GM12878 (cell line): ENCODE data around the gene PHYH. TPM values are rescaled to one million over a fixed set of nuclear protein-coding genes. Genes with fewer than 3 reads are reported as not detected.

ENCODE experiments used
- ATAC-seq: fragments of 200-7000 bp; cut with Tn5 transposase; 3 replicates; pipeline ENCODE4 v1.9.1; 2020; ENCODE audit warnings: mild to moderate bottlenecking, moderate library complexity
- BruUV-seq: library from RNA; stranded (reverse); fragments of 400-500 nt; replicated peaks from 2 replicates; lab custom pipeline; 2021; lab: Mats Ljungman, UMichigan
- CTCF ChIA-PET: fragments of 300-600 bp; sonication (Branson Sonifier 250); formaldehyde crosslinking; extraction: SDS; loops from one replicate; lab custom pipeline; 2021; ENCODE audit warnings: inconsistent platforms; lab: Yijun Ruan, JAX
- POLR2A ChIA-PET: fragments of 350-600 bp; formaldehyde crosslinking; extraction: SDS; loops from one replicate; lab custom pipeline; 2021; ENCODE audit warnings: inconsistent platforms; lab: Charles Lee
- RAD21 ChIA-PET: fragments of 300-600 bp; sonication (Branson Sonifier 250); formaldehyde crosslinking; loops from one replicate; lab custom pipeline; 2023; ENCODE audit warnings: antibody characterized with exemption; ENCODE audit not compliant: unreplicated experiment; lab: Charles Lee
- SMC1A ChIA-PET: fragments of 300-600 bp; sonication (Branson Sonifier 250); formaldehyde crosslinking; loops from one replicate; lab custom pipeline; 2023; ENCODE audit not compliant: unreplicated experiment, uncharacterized antibody; lab: Charles Lee
- DNase-seq: peaks from one replicate; pipeline ENCODE4 v3.0.0-alpha.2; 2011; ENCODE audit warnings: low read depth, low spot score
- FAIRE-seq: peaks from 3 replicates; lab custom pipeline; 2011; peaks lifted over from hg19 to GRCh38; lab: Jason Lieb, UNC
- H2AFZ ChIP-seq: 2 replicates; pipeline ENCODE4 v1.6.0; 2011; ENCODE audit warnings: low read depth, low read length, control low read depth; ENCODE audit not compliant: control insufficient read depth
- H3K27ac ChIP-seq: 2 replicates; pipeline ENCODE4 v1.5.1; 2011; ENCODE audit warnings: control low read depth; ENCODE audit not compliant: control insufficient read depth, insufficient read depth
- H3K27me3 ChIP-seq, 2 experiments: replicated peaks in 1 of 2; 2 replicates each; pipeline versions ENCODE4 v1.6.0 to v1.6.1; 2011; ENCODE audit warnings: low read length in 1 of 2; ENCODE audit not compliant: control insufficient read depth in 2 of 2, insufficient read depth in 2 of 2
- H3K36me3 ChIP-seq, 2 experiments: 2 replicates each; pipeline ENCODE4 v1.5.1; 2011; ENCODE audit warnings: low read length in 1 of 2; ENCODE audit not compliant: control insufficient read depth in 2 of 2, insufficient read depth in 2 of 2
- H3K4me1 ChIP-seq: 2 replicates; pipeline ENCODE4 v1.6.1; 2011; ENCODE audit warnings: mild to moderate bottlenecking, low read length, moderate library complexity, mixed read lengths; ENCODE audit not compliant: control insufficient read depth, insufficient read depth
- H3K4me2 ChIP-seq: 2 replicates; pipeline ENCODE4 v1.6.0; 2011; ENCODE audit warnings: control low read depth; ENCODE audit not compliant: control insufficient read depth, insufficient read depth
- H3K4me3 ChIP-seq: fragments of 200-600 bp; sonication (generic); 2 replicates; pipeline ENCODE4 v1.5.1; 2016
- H3K79me2 ChIP-seq: 2 replicates; pipeline ENCODE4 v1.6.0; 2011; ENCODE audit warnings: low read length; ENCODE audit not compliant: control insufficient read depth, insufficient read depth
- H3K9ac ChIP-seq: 2 replicates; pipeline ENCODE4 v1.8.0; 2011; ENCODE audit warnings: low read length, control low read depth, mixed read lengths; ENCODE audit not compliant: control insufficient read depth, insufficient read depth
- H3K9me3 ChIP-seq: replicated peaks from 3 replicates; pipeline ENCODE4 v1.5.1; 2011; ENCODE audit warnings: mild to moderate bottlenecking, low read length; ENCODE audit not compliant: control insufficient read depth, insufficient read depth
- H4K20me1 ChIP-seq: 2 replicates; pipeline ENCODE4 v1.6.0; 2011; ENCODE audit not compliant: control insufficient read depth, insufficient read depth
- DPF2 ChIP-seq: fragments of 450-650 bp; IDR thresholded peaks from 2 replicates; pipeline ENCODE4 v1.6.1; 2017; ENCODE audit warnings: mild to moderate bottlenecking
- NR2F1 ChIP-seq: fragments of 450-650 bp; conservative IDR thresholded peaks from 2 replicates; pipeline ENCODE4 v1.6.1; 2017; ENCODE audit warnings: mild to moderate bottlenecking
- TCF3 ChIP-seq: IDR thresholded peaks from 2 replicates; pipeline ENCODE4 v1.6.1; 2012; ENCODE audit warnings: low read depth, mild to moderate bottlenecking, low read length, borderline replicate concordance; ENCODE audit not compliant: insufficient read depth
- ZNF384 ChIP-seq: IDR thresholded peaks from 2 replicates; pipeline ENCODE4 v1.6.1; 2012; ENCODE audit warnings: low read depth, mild to moderate bottlenecking, low read length, improper control_type of control experiment, borderline replicate concordance
- WGBS: methylation state at CpG from one replicate; pipeline ENCODE4 v1.1.6; 2016; ENCODE audit warnings: low lambda C conversion rate; ENCODE audit not compliant: insufficient replicate concordance, insufficient coverage; ENCODE audit errors: missing lambda C conversion rate; 5-methylcytosine and 5-hydroxymethylcytosine counted together
- in situ Hi-C: fragments of 300-500 bp; cut with MboI; formaldehyde crosslinking; loops from 9 replicates; pipeline ENCODE4 v1.14.3; 2018; ENCODE audit warnings: mixed read lengths
- intact Hi-C: fragments of 100-400 bp; cut with micrococcal nuclease; formaldehyde crosslinking; loops from one replicate; pipeline ENCODE4 v1.14.2; 2022; ENCODE audit not compliant: unreplicated experiment
- polyA plus RNA-seq, 11 experiments: library from polyadenylated mRNA; depleted of rRNA in 4 of 11; unstranded in 6 of 11; stranded (reverse) in 5 of 11; fragments of >200 nt; fragmentation: Nextera tagmentation in 4 of 11; fragmentation: Illumina TruSeq in 1 of 11; extraction: Ambion mirVana in 4 of 11; extraction: Trizol in 1 of 11; gene quantifications; 1 replicate in 1 of 11; 2 replicates in 10 of 11; pipeline versions ENCODE4 v1.2.1 to v1.2.3, GENCODE V29; 2011 to 2016; ENCODE audit warnings: inconsistent platforms in 2 of 11, missing spikeins in 2 of 11, low read depth in 1 of 11
- total RNA-seq, 4 experiments: library from RNA; depleted of rRNA in 3 of 4; stranded (reverse); fragments of >200 nt in 3 of 4; fragmentation: Illumina TruSeq in 1 of 4; extraction: Trizol in 1 of 4; gene quantifications; 2 replicates each; pipeline versions ENCODE4 v1.2.1 to v1.2.3, GENCODE V29; 2013 to 2021
- TF ChIP-seq, protein P1 (sequence below): fragments of 450-650 bp; IDR thresholded peaks from 2 replicates; pipeline ENCODE4 v1.6.1; 2017; ENCODE audit warnings: mild to moderate bottlenecking, moderate library complexity
- TF ChIP-seq, protein P2 (sequence below): fragments of 450-650 bp; formaldehyde crosslinking; IDR thresholded peaks from 2 replicates; pipeline ENCODE4 v1.5.0; 2022; ENCODE audit warnings: mild to moderate bottlenecking, missing genetic modification characterization
- TF ChIP-seq, protein P3 (sequence below): fragments of 450-650 bp; IDR thresholded peaks from 2 replicates; pipeline ENCODE4 v1.6.1; 2017; ENCODE audit warnings: low read depth, mild to moderate bottlenecking, moderate library complexity
- TF ChIP-seq, protein P4 (sequence below): IDR thresholded peaks from 2 replicates; pipeline ENCODE4 v1.6.1; 2012; ENCODE audit warnings: low read depth, low read length, improper control_type of control experiment
- TF ChIP-seq, protein P5 (sequence below): fragments of 450-650 bp; formaldehyde crosslinking; IDR thresholded peaks from 2 replicates; pipeline ENCODE4 v1.4.0; 2020; ENCODE audit warnings: mild to moderate bottlenecking, moderate library complexity

Gene PHYH
- total and polyA plus RNA-seq, 10 of the 15 experiments (the other 5 are each of a cell fraction or from before 2014, with no cell fraction given): 3.2 to 10.3 (median 5.0) TPM

DNA sequence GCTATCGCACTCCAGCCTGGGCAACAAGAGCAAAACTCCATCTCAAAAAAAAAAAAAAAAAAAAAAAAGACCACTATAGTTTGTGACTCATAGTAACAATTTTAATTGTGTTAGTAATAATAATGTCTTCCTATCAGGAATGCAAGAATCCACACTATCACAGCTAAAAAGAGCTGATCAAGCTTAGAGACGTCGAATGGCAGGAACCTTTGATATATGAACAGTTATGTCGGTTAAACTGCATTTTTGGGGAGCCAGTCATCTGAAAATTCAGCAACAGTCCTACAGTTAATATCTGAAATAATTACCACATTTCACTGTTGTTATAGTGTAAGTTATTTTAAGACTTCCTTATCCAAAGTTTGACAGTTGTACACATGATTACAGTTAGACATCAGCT, 8.8 kb downstream of the PHYH start:
- ChIA-PET POLR2A (no interaction called here), RAD21 (no interaction called here), CTCF (interaction anchor here (1.5 to 3.0 kb wide), 2 partner anchors 11 to 19 kb away, joined by 5 to 12 read pairs; no protein-coding TSS in a partner anchor), SMC1A (no interaction called here)
- ATAC-seq: no peak
- Histone ChIP-seq H3K4me2 (no peak overlapping the region), H3K36me3 (no peaks in the 10 kb centered on the region), H3K27ac (no peak overlapping the region), H3K4me1 (peaks cover 16% of the 10 kb centered on the region), H4K20me1 (no peaks in the 10 kb centered on the region), H3K4me3 (no peak overlapping the region), H2AFZ (no peak overlapping the region), H3K27me3 (no peaks in the 10 kb centered on the region), H3K9ac (no peak overlapping the region), H3K79me2 (no peaks in the 10 kb centered on the region), H3K9me3 (no peaks in the 10 kb centered on the region)
- DNase-seq: no peak
- TF ChIP-seq NR2F1 (no peak), ZNF384 (no peak), DPF2 (no peak), TCF3 (no peak)
- TF ChIP-seq, protein P1, sequence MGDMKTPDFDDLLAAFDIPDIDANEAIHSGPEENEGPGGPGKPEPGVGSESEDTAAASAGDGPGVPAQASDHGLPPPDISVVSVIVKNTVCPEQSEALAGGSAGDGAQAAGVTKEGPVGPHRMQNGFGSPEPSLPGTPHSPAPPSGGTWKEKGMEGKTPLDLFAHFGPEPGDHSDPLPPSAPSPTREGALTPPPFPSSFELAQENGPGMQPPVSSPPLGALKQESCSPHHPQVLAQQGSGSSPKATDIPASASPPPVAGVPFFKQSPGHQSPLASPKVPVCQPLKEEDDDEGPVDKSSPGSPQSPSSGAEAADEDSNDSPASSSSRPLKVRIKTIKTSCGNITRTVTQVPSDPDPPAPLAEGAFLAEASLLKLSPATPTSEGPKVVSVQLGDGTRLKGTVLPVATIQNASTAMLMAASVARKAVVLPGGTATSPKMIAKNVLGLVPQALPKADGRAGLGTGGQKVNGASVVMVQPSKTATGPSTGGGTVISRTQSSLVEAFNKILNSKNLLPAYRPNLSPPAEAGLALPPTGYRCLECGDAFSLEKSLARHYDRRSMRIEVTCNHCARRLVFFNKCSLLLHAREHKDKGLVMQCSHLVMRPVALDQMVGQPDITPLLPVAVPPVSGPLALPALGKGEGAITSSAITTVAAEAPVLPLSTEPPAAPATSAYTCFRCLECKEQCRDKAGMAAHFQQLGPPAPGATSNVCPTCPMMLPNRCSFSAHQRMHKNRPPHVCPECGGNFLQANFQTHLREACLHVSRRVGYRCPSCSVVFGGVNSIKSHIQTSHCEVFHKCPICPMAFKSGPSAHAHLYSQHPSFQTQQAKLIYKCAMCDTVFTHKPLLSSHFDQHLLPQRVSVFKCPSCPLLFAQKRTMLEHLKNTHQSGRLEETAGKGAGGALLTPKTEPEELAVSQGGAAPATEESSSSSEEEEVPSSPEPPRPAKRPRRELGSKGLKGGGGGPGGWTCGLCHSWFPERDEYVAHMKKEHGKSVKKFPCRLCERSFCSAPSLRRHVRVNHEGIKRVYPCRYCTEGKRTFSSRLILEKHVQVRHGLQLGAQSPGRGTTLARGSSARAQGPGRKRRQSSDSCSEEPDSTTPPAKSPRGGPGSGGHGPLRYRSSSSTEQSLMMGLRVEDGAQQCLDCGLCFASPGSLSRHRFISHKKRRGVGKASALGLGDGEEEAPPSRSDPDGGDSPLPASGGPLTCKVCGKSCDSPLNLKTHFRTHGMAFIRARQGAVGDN: no peak
- TF ChIP-seq, protein P2, sequence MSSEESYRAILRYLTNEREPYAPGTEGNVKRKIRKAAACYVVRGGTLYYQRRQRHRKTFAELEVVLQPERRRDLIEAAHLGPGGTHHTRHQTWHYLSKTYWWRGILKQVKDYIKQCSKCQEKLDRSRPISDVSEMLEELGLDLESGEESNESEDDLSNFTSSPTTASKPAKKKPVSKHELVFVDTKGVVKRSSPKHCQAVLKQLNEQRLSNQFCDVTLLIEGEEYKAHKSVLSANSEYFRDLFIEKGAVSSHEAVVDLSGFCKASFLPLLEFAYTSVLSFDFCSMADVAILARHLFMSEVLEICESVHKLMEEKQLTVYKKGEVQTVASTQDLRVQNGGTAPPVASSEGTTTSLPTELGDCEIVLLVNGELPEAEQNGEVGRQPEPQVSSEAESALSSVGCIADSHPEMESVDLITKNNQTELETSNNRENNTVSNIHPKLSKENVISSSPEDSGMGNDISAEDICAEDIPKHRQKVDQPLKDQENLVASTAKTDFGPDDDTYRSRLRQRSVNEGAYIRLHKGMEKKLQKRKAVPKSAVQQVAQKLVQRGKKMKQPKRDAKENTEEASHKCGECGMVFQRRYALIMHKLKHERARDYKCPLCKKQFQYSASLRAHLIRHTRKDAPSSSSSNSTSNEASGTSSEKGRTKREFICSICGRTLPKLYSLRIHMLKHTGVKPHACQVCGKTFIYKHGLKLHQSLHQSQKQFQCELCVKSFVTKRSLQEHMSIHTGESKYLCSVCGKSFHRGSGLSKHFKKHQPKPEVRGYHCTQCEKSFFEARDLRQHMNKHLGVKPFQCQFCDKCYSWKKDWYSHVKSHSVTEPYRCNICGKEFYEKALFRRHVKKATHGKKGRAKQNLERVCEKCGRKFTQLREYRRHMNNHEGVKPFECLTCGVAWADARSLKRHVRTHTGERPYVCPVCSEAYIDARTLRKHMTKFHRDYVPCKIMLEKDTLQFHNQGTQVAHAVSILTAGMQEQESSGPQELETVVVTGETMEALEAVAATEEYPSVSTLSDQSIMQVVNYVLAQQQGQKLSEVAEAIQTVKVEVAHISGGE: no peak
- TF ChIP-seq, protein P3, sequence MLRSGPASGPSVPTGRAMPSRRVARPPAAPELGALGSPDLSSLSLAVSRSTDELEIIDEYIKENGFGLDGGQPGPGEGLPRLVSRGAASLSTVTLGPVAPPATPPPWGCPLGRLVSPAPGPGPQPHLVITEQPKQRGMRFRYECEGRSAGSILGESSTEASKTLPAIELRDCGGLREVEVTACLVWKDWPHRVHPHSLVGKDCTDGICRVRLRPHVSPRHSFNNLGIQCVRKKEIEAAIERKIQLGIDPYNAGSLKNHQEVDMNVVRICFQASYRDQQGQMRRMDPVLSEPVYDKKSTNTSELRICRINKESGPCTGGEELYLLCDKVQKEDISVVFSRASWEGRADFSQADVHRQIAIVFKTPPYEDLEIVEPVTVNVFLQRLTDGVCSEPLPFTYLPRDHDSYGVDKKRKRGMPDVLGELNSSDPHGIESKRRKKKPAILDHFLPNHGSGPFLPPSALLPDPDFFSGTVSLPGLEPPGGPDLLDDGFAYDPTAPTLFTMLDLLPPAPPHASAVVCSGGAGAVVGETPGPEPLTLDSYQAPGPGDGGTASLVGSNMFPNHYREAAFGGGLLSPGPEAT: no peak
- TF ChIP-seq, protein P4, sequence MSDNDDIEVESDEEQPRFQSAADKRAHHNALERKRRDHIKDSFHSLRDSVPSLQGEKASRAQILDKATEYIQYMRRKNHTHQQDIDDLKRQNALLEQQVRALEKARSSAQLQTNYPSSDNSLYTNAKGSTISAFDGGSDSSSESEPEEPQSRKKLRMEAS: no peak
- TF ChIP-seq, protein P5, sequence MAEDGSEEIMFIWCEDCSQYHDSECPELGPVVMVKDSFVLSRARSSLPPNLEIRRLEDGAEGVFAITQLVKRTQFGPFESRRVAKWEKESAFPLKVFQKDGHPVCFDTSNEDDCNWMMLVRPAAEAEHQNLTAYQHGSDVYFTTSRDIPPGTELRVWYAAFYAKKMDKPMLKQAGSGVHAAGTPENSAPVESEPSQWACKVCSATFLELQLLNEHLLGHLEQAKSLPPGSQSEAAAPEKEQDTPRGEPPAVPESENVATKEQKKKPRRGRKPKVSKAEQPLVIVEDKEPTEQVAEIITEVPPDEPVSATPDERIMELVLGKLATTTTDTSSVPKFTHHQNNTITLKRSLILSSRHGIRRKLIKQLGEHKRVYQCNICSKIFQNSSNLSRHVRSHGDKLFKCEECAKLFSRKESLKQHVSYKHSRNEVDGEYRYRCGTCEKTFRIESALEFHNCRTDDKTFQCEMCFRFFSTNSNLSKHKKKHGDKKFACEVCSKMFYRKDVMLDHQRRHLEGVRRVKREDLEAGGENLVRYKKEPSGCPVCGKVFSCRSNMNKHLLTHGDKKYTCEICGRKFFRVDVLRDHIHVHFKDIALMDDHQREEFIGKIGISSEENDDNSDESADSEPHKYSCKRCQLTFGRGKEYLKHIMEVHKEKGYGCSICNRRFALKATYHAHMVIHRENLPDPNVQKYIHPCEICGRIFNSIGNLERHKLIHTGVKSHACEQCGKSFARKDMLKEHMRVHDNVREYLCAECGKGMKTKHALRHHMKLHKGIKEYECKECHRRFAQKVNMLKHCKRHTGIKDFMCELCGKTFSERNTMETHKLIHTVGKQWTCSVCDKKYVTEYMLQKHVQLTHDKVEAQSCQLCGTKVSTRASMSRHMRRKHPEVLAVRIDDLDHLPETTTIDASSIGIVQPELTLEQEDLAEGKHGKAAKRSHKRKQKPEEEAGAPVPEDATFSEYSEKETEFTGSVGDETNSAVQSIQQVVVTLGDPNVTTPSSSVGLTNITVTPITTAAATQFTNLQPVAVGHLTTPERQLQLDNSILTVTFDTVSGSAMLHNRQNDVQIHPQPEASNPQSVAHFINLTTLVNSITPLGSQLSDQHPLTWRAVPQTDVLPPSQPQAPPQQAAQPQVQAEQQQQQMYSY: no peak
- 95% methylated on average over 3 of the region's 4 CpGs for WGBS
- in situ Hi-C loops (no loop called here), intact Hi-C loops (no loop called here)
- BruUV-seq: no TSS peak
- FAIRE-seq: no peak
